CD1c-positive myeloid dendritic cell (primary cell): Measurements from ENCODE around the gene GJA1.
"Not testable (repeated sequence)": the region's sequence is repeated elsewhere in the genome, so short reads cannot be mapped to it uniquely, and the experiment has no call there.

Experiments
- DNase-seq: peaks from one replicate; pipeline ENCODE4 v3.0.0-alpha.2; 2016; ENCODE audit errors: extremely low spot score

GJA1 gene

GRCh38 chr6:121436960-121437850 lies 1.8 kb downstream of the GJA1 start:
- DNase-seq = no peak

- no peak for DNase-seq
Measured at GRCh38 chr6:121437851-121438651, 2.6 kb downstream of the GJA1 start.

DNA sequence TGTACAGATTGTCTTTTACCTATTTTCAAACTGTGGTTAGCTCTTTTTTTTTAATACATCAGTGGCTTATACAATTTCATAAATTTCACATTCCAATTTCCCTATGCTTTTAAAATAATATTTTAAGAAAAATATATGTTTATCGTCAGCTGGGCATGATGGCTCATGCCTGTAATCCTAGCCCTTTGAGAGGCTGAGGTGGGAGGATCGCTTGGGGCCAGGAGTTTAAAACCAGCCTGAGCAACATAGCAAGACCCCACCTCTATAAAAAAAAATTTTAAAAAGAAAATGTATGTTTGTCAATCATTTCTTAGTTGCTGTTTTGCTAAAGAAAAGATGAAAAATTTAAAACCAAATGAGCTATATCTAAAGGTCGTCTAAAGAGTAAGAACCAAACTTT lies 3.4 kb downstream of the GJA1 start:
- no peak for DNase-seq

- DNase-seq = no peak
Measured at GRCh38 chr6:121439475-121439874, 4.0 kb downstream of the GJA1 start.

GRCh38 chr6:121439926-121440325 lies 4.5 kb downstream of the GJA1 start:
- DNase-seq = no peak

DNA sequence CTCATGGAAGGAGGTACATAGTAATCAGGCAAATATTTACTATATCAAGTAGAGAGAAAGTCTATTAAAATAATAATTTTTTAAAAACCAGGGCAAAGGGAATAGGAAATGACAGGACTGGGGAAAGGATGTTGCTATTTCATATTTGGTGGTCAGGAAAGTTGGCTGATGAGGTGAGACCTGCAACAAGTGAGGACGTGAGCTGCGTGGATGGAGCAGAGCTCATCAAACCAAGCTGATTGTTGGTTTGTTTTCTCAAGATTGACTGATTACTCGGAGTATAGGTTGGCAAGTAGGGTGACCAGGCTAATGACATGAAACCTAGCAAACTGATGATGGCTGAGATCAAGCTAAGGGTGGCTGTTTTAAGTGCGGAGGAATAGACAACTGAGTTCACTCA lies 6.0 kb downstream of the GJA1 start:
- DNase-seq = no peak

- no peak for DNase-seq
Measured at GRCh38 chr6:121442576-121442975, 7.1 kb downstream of the GJA1 start.

GRCh38 chr6:121443971-121444541 lies 8.6 kb downstream of the GJA1 start:
- no peak for DNase-seq

- not testable (repeated sequence) for DNase-seq
Measured at GRCh38 chr6:121446705-121447104, 11.3 kb downstream of the GJA1 start.

- DNase-seq = not testable (repeated sequence)
Measured at GRCh38 chr6:121447746-121448145, 12.3 kb downstream of the GJA1 start.

DNA sequence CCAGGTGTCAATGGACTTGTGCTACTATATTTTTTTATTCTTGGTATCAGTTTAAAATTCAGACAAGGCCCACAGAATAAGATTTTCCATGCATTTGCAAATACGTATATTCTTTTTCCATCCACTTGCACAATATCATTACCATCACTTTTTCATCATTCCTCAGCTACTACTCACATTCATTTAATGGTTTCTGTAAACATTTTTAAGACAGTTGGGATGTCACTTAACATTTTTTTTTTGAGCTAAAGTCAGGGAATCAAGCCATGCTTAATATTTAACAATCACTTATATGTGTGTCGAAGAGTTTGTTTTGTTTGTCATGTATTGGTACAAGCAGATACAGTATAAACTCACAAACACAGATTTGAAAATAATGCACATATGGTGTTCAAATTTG lies 13.1 kb downstream of the GJA1 start:
- DNase-seq = not testable (repeated sequence)

DNA sequence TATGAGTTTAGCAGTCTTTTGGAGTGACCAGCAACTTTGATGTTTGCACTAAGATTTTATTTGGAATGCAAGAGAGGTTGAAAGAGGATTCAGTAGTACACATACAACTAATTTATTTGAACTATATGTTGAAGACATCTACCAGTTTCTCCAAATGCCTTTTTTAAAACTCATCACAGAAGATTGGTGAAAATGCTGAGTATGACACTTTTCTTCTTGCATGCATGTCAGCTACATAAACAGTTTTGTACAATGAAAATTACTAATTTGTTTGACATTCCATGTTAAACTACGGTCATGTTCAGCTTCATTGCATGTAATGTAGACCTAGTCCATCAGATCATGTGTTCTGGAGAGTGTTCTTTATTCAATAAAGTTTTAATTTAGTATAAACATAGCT lies 13.9 kb downstream of the GJA1 start:
- no peak for DNase-seq

DNA sequence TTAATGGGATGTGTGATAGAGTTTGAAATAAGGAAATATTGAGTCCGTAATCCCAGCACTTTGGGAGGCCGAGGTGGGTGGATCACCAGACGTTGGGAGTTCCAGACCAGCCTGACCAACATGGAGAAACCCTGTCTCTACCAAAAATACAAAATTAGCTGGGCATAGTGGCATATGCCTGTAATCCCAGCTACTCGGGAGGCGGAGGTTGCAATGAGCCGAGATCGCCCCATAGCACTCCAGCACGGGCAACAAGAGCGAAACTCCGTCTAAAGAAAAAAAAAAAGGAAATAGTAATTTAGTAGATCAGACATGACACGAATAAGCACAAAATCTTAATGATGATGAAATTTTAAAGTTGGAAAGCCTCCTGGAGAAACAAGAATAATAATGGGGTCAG lies 14.8 kb downstream of the GJA1 start:
- DNase-seq = no peak

DNA sequence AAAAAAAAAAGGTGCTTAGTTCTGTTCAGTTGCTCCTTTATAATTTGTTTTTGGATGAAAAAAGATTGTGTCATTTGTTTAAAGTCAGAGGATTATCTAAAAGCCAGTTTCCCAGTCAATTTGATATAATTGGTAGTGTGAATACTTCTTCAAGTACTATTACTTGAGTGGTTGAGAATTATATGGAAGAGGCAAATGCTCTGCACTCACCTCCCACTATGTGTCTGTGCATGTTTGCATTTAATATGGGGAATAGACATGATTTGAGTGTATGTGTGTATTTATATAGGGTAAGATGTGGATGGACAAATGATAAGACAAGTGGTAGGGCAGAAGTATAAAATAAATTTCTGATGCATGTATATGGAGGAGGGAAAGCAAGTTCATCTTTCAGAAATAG lies 15.8 kb downstream of the GJA1 start:
- no peak for DNase-seq

DNA sequence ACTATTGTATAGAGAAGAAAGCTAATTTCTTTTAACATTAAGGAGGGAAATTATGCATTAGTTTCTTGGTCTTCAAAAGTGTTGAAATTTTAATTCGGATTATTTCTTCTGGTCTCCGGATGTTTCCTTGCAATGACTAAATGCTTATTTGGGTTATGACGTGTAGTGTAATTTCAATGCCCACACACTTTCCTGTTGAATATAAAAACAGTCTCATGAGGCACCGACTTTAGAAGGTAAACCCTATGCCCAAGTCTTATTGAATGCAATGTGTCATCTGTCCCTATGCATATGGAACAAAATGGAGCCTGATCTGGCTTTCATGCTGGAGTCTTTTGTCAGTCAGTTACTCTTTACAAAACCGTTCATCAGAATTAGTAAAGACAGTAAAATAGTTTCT lies 17.7 kb downstream of the GJA1 start:
- DNase-seq = no peak

DNA sequence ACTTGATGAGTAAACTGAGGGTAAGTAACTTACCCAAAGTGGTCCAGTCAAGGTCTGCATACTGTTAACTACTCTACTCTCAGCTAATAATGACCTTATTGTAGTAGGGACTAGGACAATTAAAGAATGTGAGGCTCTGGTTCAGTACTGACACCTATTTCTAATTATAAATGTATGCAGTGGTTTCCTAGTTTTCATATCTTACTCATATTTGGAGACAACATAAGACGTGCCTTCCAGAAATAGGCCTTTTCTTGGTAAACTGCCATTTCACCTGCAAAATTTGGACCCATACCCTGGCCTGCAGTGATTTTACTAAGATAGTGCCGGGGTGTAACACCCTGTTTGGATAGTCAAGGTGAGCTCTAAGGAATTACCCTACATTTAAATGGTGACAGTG lies 24.7 kb downstream of the GJA1 start:
- no peak for DNase-seq

DNA sequence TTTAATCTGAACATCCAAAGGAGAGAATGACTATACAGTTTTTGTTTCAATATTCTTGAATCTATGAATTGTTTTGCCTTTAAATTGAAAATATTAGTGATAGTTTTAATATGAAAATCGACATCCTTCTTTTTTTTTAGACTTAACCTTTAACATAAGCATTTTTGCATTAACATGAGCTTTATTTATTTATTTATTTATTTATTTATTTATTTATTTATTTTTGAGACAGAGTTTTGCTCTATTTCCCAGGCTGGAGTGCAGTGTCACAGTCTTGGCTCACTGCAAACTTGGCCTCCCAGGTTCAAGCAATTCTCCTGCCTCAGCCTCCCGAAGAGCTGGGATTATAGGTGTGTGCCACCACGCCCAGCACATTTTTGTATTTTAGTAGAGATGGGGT lies 27.6 kb downstream of the GJA1 start:
- DNase-seq = no peak

GRCh38 chr6:121465101-121465500 lies 29.7 kb downstream of the GJA1 start:
- no peak for DNase-seq

GRCh38 chr6:121479486-121480098 lies 44.1 kb downstream of the GJA1 start:
- DNase-seq = no peak

DNA sequence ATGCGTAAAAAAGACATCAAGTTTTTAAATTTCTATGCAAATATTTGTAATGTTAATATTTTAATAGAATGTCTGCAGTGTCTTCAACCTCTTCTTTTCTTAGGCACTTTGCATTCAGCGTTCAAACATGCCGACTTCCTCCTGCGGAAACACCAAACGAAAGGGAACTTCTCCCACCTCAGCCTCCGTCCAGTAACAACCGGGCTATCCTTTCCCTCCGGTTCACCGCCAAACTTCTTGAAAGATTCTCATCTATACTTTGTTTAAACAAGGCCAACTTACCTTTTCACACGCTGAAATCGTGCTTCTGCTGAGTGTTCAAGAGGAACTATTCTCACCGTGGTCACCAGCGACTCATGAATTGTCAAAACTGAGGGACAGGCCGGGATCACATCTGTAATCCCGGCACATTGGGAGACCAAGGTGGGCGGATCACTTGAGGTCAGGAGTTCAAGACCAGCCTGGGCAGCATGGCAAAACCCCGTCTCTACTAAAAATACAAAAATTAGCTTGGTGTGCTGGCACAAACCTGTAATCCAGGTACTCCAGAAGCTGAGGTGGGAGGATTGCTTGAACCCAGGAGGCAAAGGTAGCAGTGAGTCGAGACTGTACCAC lies 44.8 kb downstream of the GJA1 start:
- no peak for DNase-seq

GRCh38 chr6:121482004-121482693 lies 46.7 kb downstream of the GJA1 start:
- DNase-seq = no peak
